WTC11 (cell line): ENCODE results near the gene POLR2M. TPM values are rescaled to one million over a fixed set of nuclear protein-coding genes. Genes with fewer than 3 reads are reported as not detected.
A peak's percentile ranks its signal among the peaks of the same experiment; 100 is the strongest.

Source experiments
- ATAC-seq: fragments of 200-7000 bp; cut with Tn5 transposase; 2 replicates; pipeline ENCODE4 v1.10.0; 2021; ENCODE audit warnings: mild to moderate bottlenecking, moderate library complexity
- CTCF ChIA-PET: fragments of 300-600 bp; sonication (Branson Sonifier 250); formaldehyde crosslinking; loops from one replicate; lab custom pipeline; 2021; ENCODE audit warnings: antibody characterized with exemption; lab: Charles Lee
- POLR2A ChIA-PET: fragments of 350-600 bp; sonication (Branson Sonifier 250); formaldehyde crosslinking; loops from one replicate; lab custom pipeline; 2021; ENCODE audit warnings: antibody characterized with exemption; lab: Charles Lee
- DNase-seq: peaks from one replicate; pipeline ENCODE4 v3.0.0; 2021; ENCODE audit warnings: low spot score
- H3K27ac Mint-ChIP-seq: 2 replicates; pipeline ENCODE4 v1.8.0; 2021; ENCODE audit warnings: mixed read lengths
- H3K27me3 Mint-ChIP-seq: 2 replicates; pipeline ENCODE4 v1.8.0; 2021; ENCODE audit warnings: low read depth, mild to moderate bottlenecking, moderate library complexity, mixed read lengths
- H3K36me3 Mint-ChIP-seq: 2 replicates; pipeline ENCODE4 v1.8.0; 2021; ENCODE audit warnings: mixed read lengths
- H3K4me1 Mint-ChIP-seq: 2 replicates; pipeline ENCODE4 v1.8.0; 2022; ENCODE audit warnings: mixed read lengths
- H3K4me3 Mint-ChIP-seq: 2 replicates; pipeline ENCODE4 v1.8.0; 2021; ENCODE audit warnings: mild to moderate bottlenecking, moderate library complexity, mixed read lengths
- H3K9me3 Mint-ChIP-seq: 2 replicates; pipeline ENCODE4 v1.8.0; 2021; ENCODE audit warnings: mixed read lengths
- FOXJ3 ChIP-seq: sonication (generic); formaldehyde crosslinking; IDR thresholded peaks from 2 replicates; pipeline ENCODE4 v1.9.0; 2021; ENCODE audit warnings: missing genetic modification reagents, mild to moderate bottlenecking, borderline replicate concordance
- HMGA2 ChIP-seq: fragments of 250-450 bp; sonication (Bioruptor Pico); IDR thresholded peaks from 2 replicates; pipeline ENCODE4 v1.4.0; 2021; ENCODE audit warnings: mild to moderate bottlenecking, moderate library complexity
- MYBL2 ChIP-seq: sonication (generic); formaldehyde crosslinking; IDR thresholded peaks from 2 replicates; pipeline ENCODE4 v1.8.1; 2023; ENCODE audit warnings: mild to moderate bottlenecking, moderate library complexity, missing genetic modification reagents
- NFYB ChIP-seq: sonication (generic); formaldehyde crosslinking; conservative IDR thresholded peaks from 2 replicates; pipeline ENCODE4 v1.8.0; 2022; ENCODE audit warnings: low read depth, missing genetic modification reagents
- USF2 ChIP-seq: sonication (generic); formaldehyde crosslinking; IDR thresholded peaks from 2 replicates; pipeline ENCODE4 v1.8.1; 2023; ENCODE audit warnings: mild to moderate bottlenecking, missing genetic modification reagents, moderate library complexity
- ZNF138 ChIP-seq: sonication (generic); formaldehyde crosslinking; conservative IDR thresholded peaks from 2 replicates; pipeline ENCODE4 v1.8.1; 2022; ENCODE audit warnings: mild to moderate bottlenecking, moderate library complexity, missing genetic modification reagents
- ZNF317 ChIP-seq: sonication (generic); formaldehyde crosslinking; IDR thresholded peaks from 2 replicates; pipeline ENCODE4 v1.8.1; 2023; ENCODE audit warnings: low read depth, mild to moderate bottlenecking, moderate library complexity, missing genetic modification reagents, borderline replicate concordance
- ZNF425 ChIP-seq: fragments of 250-450 bp; sonication (Bioruptor Pico); conservative IDR thresholded peaks from 2 replicates; pipeline ENCODE4 v1.9.0; 2021; ENCODE audit warnings: mild to moderate bottlenecking
- total RNA-seq: library from RNA; stranded (reverse); gene quantifications from 3 replicates; pipeline ENCODE4 v1.2.3, GENCODE V29; 2021
- TF ChIP-seq, protein P1 (sequence below): sonication (generic); formaldehyde crosslinking; IDR thresholded peaks from 2 replicates; pipeline ENCODE4 v1.8.0; 2023; ENCODE audit warnings: missing genetic modification reagents, mild to moderate bottlenecking, borderline replicate concordance
- TF ChIP-seq, protein P2 (sequence below): fragments of 250-450 bp; sonication (Bioruptor Pico); IDR thresholded peaks from 2 replicates; pipeline ENCODE4 v1.9.0; 2021; ENCODE audit warnings: mild to moderate bottlenecking
- TF ChIP-seq, protein P3 (sequence below): sonication (generic); formaldehyde crosslinking; IDR thresholded peaks from 2 replicates; pipeline ENCODE4 v1.8.1; 2022; ENCODE audit warnings: mild to moderate bottlenecking, missing genetic modification reagents, moderate library complexity, borderline replicate concordance
- TF ChIP-seq, protein P4 (sequence below): sonication (generic); formaldehyde crosslinking; IDR thresholded peaks from 2 replicates; pipeline ENCODE4 v1.8.0; 2023; ENCODE audit warnings: mild to moderate bottlenecking, missing genetic modification reagents
- TF ChIP-seq, protein P5 (sequence below): sonication (generic); formaldehyde crosslinking; IDR thresholded peaks from 2 replicates; pipeline ENCODE4 v1.8.1; 2023; ENCODE audit warnings: mild to moderate bottlenecking, missing genetic modification reagents

Gene POLR2M
- total RNA-seq, 1 experiment from 2014 or later: 84.4 TPM

GRCh38 chr15:57741089-57741488, 34.6 kb downstream of the POLR2M start:
- DNase-seq (no peak), ATAC-seq (no peak)
- H3K36me3 Mint-ChIP-seq: peaks cover 3% of the 10 kb centered on the region; the same call in 1 of the 2 replicates
- CTCF ChIA-PET: interaction anchor here (1.4 to 1.6 kb wide), 2 partner anchors 10 to 100 kb away, joined by 4 to 7 read pairs; no protein-coding TSS in a partner anchor
- peaks cover 7% of the 10 kb centered on the region; the same call in 1 of the 2 replicates for H3K4me1 Mint-ChIP-seq
- peaks cover 2% of the 10 kb centered on the region; the same call in 1 of the 2 replicates for H3K27me3 Mint-ChIP-seq
- H3K4me3 Mint-ChIP-seq: no peak overlapping the region
- no peak overlapping the region for H3K27ac Mint-ChIP-seq
- POLR2A ChIA-PET: no interaction called here
- TF ChIP-seq, protein P1, sequence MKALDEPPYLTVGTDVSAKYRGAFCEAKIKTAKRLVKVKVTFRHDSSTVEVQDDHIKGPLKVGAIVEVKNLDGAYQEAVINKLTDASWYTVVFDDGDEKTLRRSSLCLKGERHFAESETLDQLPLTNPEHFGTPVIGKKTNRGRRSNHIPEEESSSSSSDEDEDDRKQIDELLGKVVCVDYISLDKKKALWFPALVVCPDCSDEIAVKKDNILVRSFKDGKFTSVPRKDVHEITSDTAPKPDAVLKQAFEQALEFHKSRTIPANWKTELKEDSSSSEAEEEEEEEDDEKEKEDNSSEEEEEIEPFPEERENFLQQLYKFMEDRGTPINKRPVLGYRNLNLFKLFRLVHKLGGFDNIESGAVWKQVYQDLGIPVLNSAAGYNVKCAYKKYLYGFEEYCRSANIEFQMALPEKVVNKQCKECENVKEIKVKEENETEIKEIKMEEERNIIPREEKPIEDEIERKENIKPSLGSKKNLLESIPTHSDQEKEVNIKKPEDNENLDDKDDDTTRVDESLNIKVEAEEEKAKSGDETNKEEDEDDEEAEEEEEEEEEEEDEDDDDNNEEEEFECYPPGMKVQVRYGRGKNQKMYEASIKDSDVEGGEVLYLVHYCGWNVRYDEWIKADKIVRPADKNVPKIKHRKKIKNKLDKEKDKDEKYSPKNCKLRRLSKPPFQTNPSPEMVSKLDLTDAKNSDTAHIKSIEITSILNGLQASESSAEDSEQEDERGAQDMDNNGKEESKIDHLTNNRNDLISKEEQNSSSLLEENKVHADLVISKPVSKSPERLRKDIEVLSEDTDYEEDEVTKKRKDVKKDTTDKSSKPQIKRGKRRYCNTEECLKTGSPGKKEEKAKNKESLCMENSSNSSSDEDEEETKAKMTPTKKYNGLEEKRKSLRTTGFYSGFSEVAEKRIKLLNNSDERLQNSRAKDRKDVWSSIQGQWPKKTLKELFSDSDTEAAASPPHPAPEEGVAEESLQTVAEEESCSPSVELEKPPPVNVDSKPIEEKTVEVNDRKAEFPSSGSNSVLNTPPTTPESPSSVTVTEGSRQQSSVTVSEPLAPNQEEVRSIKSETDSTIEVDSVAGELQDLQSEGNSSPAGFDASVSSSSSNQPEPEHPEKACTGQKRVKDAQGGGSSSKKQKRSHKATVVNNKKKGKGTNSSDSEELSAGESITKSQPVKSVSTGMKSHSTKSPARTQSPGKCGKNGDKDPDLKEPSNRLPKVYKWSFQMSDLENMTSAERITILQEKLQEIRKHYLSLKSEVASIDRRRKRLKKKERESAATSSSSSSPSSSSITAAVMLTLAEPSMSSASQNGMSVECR (CRISPR knock-in tag): no peak
- no peak for TF ChIP-seq USF2 (CRISPR knock-in tag)
- TF ChIP-seq, protein P2, sequence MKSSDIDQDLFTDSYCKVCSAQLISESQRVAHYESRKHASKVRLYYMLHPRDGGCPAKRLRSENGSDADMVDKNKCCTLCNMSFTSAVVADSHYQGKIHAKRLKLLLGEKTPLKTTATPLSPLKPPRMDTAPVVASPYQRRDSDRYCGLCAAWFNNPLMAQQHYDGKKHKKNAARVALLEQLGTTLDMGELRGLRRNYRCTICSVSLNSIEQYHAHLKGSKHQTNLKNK (CRISPR knock-in tag): no peak
- H3K9me3 Mint-ChIP-seq: peaks cover 7% of the 10 kb centered on the region

DNA sequence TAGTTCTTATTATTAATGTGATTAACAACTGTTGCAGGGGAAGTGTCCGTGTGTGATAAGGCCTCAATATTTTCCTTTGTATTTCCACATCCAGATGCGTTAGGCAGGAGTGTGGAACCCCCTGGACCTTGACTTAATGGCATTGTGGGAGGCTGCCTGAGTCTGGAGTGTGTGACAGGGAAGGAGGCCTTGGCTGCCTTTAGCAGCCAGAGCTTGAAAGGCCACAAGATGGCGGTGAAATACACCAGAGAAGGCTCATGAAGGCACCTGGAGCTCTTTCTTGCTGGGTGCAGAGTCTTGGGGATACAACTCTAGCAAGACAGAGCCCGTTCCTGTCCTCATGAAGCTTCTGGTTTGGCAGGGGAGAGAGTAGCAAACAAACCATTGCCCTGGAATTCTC, 36.9 kb downstream of the POLR2M start:
- ChIA-PET POLR2A (no interaction called here), CTCF (interaction anchor here (0.6 to 4.4 kb wide), 15 partner anchors 9 to 1132 kb away, joined by 3 to 26 read pairs (median 5); partner anchors contain the start of gene ALDH1A2)
- Mint-ChIP-seq H3K27me3 (peaks cover 2% of the 10 kb centered on the region; the same call in 1 of the 2 replicates), H3K36me3 (no peaks in the 10 kb centered on the region), H3K27ac (no peak overlapping the region), H3K4me1 (peaks cover 27% of the 10 kb centered on the region), H3K9me3 (peaks cover 4% of the 10 kb centered on the region), H3K4me3 (no peak overlapping the region)
- DNase-seq: peak; percentile 32
- ATAC-seq: peak; percentile 63
- TF ChIP-seq, protein P3, sequence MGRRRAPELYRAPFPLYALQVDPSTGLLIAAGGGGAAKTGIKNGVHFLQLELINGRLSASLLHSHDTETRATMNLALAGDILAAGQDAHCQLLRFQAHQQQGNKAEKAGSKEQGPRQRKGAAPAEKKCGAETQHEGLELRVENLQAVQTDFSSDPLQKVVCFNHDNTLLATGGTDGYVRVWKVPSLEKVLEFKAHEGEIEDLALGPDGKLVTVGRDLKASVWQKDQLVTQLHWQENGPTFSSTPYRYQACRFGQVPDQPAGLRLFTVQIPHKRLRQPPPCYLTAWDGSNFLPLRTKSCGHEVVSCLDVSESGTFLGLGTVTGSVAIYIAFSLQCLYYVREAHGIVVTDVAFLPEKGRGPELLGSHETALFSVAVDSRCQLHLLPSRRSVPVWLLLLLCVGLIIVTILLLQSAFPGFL (CRISPR knock-in tag): no peak
- TF ChIP-seq MYBL2 (no peak), ZNF425 (CRISPR knock-in tag) (no peak), USF2 (CRISPR knock-in tag) (no peak), FOXJ3 (CRISPR knock-in tag) (no peak), HMGA2 (CRISPR knock-in tag) (no peak), NFYB (no peak), ZNF138 (CRISPR knock-in tag) (no peak), ZNF317 (no peak)
- TF ChIP-seq, protein P2 (CRISPR knock-in tag): no peak
- TF ChIP-seq, protein P4, sequence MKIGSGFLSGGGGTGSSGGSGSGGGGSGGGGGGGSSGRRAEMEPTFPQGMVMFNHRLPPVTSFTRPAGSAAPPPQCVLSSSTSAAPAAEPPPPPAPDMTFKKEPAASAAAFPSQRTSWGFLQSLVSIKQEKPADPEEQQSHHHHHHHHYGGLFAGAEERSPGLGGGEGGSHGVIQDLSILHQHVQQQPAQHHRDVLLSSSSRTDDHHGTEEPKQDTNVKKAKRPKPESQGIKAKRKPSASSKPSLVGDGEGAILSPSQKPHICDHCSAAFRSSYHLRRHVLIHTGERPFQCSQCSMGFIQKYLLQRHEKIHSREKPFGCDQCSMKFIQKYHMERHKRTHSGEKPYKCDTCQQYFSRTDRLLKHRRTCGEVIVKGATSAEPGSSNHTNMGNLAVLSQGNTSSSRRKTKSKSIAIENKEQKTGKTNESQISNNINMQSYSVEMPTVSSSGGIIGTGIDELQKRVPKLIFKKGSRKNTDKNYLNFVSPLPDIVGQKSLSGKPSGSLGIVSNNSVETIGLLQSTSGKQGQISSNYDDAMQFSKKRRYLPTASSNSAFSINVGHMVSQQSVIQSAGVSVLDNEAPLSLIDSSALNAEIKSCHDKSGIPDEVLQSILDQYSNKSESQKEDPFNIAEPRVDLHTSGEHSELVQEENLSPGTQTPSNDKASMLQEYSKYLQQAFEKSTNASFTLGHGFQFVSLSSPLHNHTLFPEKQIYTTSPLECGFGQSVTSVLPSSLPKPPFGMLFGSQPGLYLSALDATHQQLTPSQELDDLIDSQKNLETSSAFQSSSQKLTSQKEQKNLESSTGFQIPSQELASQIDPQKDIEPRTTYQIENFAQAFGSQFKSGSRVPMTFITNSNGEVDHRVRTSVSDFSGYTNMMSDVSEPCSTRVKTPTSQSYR (CRISPR knock-in tag): no peak
- TF ChIP-seq, protein P5, sequence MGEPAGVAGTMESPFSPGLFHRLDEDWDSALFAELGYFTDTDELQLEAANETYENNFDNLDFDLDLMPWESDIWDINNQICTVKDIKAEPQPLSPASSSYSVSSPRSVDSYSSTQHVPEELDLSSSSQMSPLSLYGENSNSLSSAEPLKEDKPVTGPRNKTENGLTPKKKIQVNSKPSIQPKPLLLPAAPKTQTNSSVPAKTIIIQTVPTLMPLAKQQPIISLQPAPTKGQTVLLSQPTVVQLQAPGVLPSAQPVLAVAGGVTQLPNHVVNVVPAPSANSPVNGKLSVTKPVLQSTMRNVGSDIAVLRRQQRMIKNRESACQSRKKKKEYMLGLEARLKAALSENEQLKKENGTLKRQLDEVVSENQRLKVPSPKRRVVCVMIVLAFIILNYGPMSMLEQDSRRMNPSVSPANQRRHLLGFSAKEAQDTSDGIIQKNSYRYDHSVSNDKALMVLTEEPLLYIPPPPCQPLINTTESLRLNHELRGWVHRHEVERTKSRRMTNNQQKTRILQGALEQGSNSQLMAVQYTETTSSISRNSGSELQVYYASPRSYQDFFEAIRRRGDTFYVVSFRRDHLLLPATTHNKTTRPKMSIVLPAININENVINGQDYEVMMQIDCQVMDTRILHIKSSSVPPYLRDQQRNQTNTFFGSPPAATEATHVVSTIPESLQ (CRISPR knock-in tag): no peak
